K562 (cell line): ENCODE measurements around the gene ANKRD13D. TPM values are rescaled to one million over a fixed set of nuclear protein-coding genes. Genes with fewer than 3 reads are reported as not detected.
A peak's percentile ranks its signal among the peaks of the same experiment; 100 is the strongest.

Experiments
- ATAC-seq: fragments of 200-7000 bp; cut with Tn5 transposase; 3 replicates; pipeline ENCODE4 v1.9.1; 2020; ENCODE audit warnings: moderate library complexity
- BruUV-seq: library from RNA; stranded (reverse); fragments of 400-500 nt; replicated peaks from 2 replicates; lab custom pipeline; 2021; lab: Mats Ljungman, UMichigan
- CTCF ChIA-PET: fragments of 300-600 bp; formaldehyde crosslinking; extraction: SDS; loops from one replicate; lab custom pipeline; 2021; ENCODE audit warnings: low intra/inter-chr PET ratio; lab: Yijun Ruan, JAX
- POLR2A ChIA-PET: fragments of 300-600, 350-650 bp; sonication (Branson Sonifier 250); formaldehyde crosslinking; extraction: SDS; loops from one replicate; lab custom pipeline; 2021; ENCODE audit warnings: antibody characterized with exemption, inconsistent platforms; lab: Yijun Ruan, JAX
- DNase-seq, 4 experiments: peaks; one replicate each; pipeline versions ENCODE4 v3.0.0 to v3.0.0-alpha.2; 2011 to 2018; ENCODE audit warnings: low spot score in 3 of 4, mixed read lengths in 3 of 4; ENCODE audit errors: extremely low read depth in 1 of 4
- FAIRE-seq: peaks from 2 replicates; lab custom pipeline; 2011; peaks lifted over from hg19 to GRCh38; lab: Jason Lieb, UNC
- H2AFZ ChIP-seq: 2 replicates; pipeline ENCODE4 v1.6.0; 2011; ENCODE audit warnings: low read depth, low read length, control low read depth, inconsistent platforms
- H3K27ac ChIP-seq: fragments of 200-600 bp; 3 replicates; pipeline ENCODE4 v1.8.0; 2011; ENCODE audit warnings: low read depth, mild to moderate bottlenecking, control low read depth, inconsistent platforms, low read length, moderate library complexity, mixed read lengths; ENCODE audit errors: extremely low read depth
- H3K27me3 ChIP-seq, 2 experiments: fragments of 300-600 bp in 1 of 2; 2 replicates in 1 of 2; 3 replicates in 1 of 2; pipeline versions ENCODE4 v1.6.0 to v1.8.0; 2011; ENCODE audit warnings: inconsistent platforms in 2 of 2, low read length in 2 of 2, mild to moderate bottlenecking in 1 of 2, mixed read lengths in 1 of 2, moderate library complexity in 1 of 2; ENCODE audit not compliant: control insufficient read depth in 2 of 2, insufficient read depth in 2 of 2
- H3K36me3 ChIP-seq: fragments of 300-600 bp; 3 replicates; pipeline ENCODE4 v1.8.0; 2011; ENCODE audit warnings: mild to moderate bottlenecking, low read length, inconsistent platforms; ENCODE audit not compliant: control insufficient read depth, insufficient read depth
- H3K4me1 ChIP-seq, 2 experiments: fragments of 200-600 bp in 1 of 2; replicated peaks in 1 of 2; 2 replicates in 1 of 2; 3 replicates in 1 of 2; pipeline versions ENCODE4 v1.5.1 to v1.8.0; 2011; ENCODE audit warnings: inconsistent platforms in 2 of 2, low read length in 2 of 2, mild to moderate bottlenecking in 1 of 2, mixed read lengths in 1 of 2, moderate library complexity in 1 of 2; ENCODE audit not compliant: control insufficient read depth in 2 of 2, insufficient read depth in 2 of 2
- H3K4me2 ChIP-seq: 2 replicates; pipeline ENCODE4 v1.6.1; 2011; ENCODE audit warnings: low read length, control low read depth, inconsistent platforms, mixed read lengths; ENCODE audit not compliant: insufficient read depth
- H3K4me3 ChIP-seq: fragments of 200-600 bp; sonication (generic), shearing (Covaris generic); 2 replicates; pipeline ENCODE4 v1.5.1; 2016; ENCODE audit warnings: control low read depth, inconsistent platforms
- H3K79me2 ChIP-seq: fragments of 200-600 bp; 3 replicates; pipeline ENCODE4 v1.8.0; 2011; ENCODE audit warnings: low read length, inconsistent platforms; ENCODE audit not compliant: control insufficient read depth, insufficient read depth
- H3K9ac ChIP-seq, 2 experiments: 2 replicates each; pipeline versions ENCODE4 v1.6.0 to v1.6.1; 2011; ENCODE audit warnings: low read depth in 2 of 2, low read length in 2 of 2, control low read depth in 1 of 2, inconsistent platforms in 1 of 2, mild to moderate bottlenecking in 1 of 2, mixed read lengths in 1 of 2; ENCODE audit not compliant: insufficient read depth in 1 of 2
- H3K9me1 ChIP-seq: one replicate; pipeline ENCODE4 v1.6.0; 2011; ENCODE audit warnings: inconsistent platforms, mild to moderate bottlenecking, low read length, moderate library complexity; ENCODE audit not compliant: control insufficient read depth, insufficient read depth
- H3K9me3 ChIP-seq: replicated peaks from 2 replicates; pipeline ENCODE4 v1.5.1; 2011; ENCODE audit warnings: low read depth, low read length, inconsistent platforms; ENCODE audit not compliant: control insufficient read depth, insufficient read depth
- H4K20me1 ChIP-seq: replicated peaks from 2 replicates; pipeline ENCODE4 v1.6.1; 2011; ENCODE audit warnings: low read length, inconsistent platforms, mixed read lengths; ENCODE audit not compliant: control insufficient read depth, insufficient read depth
- CREBBP ChIP-seq: IDR thresholded peaks from one replicate; pipeline ENCODE4 v1.6.1; 2012; ENCODE audit warnings: low read depth, mild to moderate bottlenecking, control low read depth, inconsistent platforms, low read length
- DDX20 ChIP-seq: fragments of 450-650 bp; IDR thresholded peaks from 2 replicates; pipeline ENCODE4 v1.6.1; 2016; ENCODE audit warnings: missing genetic modification characterization, low read depth, mild to moderate bottlenecking, missing compliant biosample characterization, moderate library complexity
- EP300 ChIP-seq: IDR thresholded peaks from 2 replicates; pipeline ENCODE4 v1.6.1; 2012; ENCODE audit warnings: low read length, improper control_type of control experiment
- GABPA ChIP-seq: fragments of 200-800 bp; sonication (Bioruptor generic); conservative IDR thresholded peaks from 2 replicates; pipeline ENCODE4 v1.6.1; 2016; ENCODE audit warnings: low read depth, missing genetic modification characterization, missing compliant biosample characterization
- HNRNPK ChIP-seq: fragments of 200-400 bp; formaldehyde crosslinking; IDR thresholded peaks from one replicate; pipeline ENCODE4 v1.6.1; 2018; ENCODE audit warnings: mild to moderate bottlenecking, low read depth, low read length; ENCODE audit not compliant: poor library complexity, severe bottlenecking
- HOXB6 ChIP-seq: fragments of 250-450 bp; sonication (Bioruptor Pico); IDR thresholded peaks from 2 replicates; pipeline ENCODE4 v1.5.1; 2022; ENCODE audit warnings: mild to moderate bottlenecking, borderline replicate concordance
- TBP ChIP-seq: optimal IDR thresholded peaks from 2 replicates; pipeline ENCODE3; 2011; ENCODE audit warnings: low read depth, low read length, improper control_type of control experiment
- WGBS: fragments of 100-300 bp; shearing (Covaris generic); methylation state at CpG from one replicate; pipeline ENCODE4 v1.1.6; 2016; ENCODE audit warnings: low coverage, mixed read lengths; ENCODE audit not compliant: insufficient coverage; ENCODE audit errors: missing lambda C conversion rate; 5-methylcytosine and 5-hydroxymethylcytosine counted together
- in situ Hi-C: fragments of 300-500 bp; cut with MboI; formaldehyde crosslinking; loops from 4 replicates; pipeline ENCODE4 v1.15.0; 2018; ENCODE audit warnings: inconsistent platforms, mixed read lengths
- intact Hi-C: fragments of 100-400 bp; cut with micrococcal nuclease; formaldehyde crosslinking; loops from 2 replicates; pipeline ENCODE4 v1.14.2; 2022
- polyA plus RNA-seq, 8 experiments: library from polyadenylated mRNA; depleted of rRNA in 4 of 8; stranded (reverse) in 5 of 8; unstranded in 3 of 8; fragments of >200 nt; fragmentation: Nextera tagmentation in 2 of 8; fragmentation: Illumina TruSeq in 1 of 8; extraction: Ambion mirVana in 2 of 8; extraction: Trizol in 1 of 8; gene quantifications; 2 replicates each; pipeline versions ENCODE4 v1.2.1 to v1.2.3, GENCODE V29; 2011 to 2014; ENCODE audit warnings: inconsistent platforms in 1 of 8, missing spikeins in 1 of 8
- total RNA-seq, 7 experiments: library from RNA; depleted of rRNA in 6 of 7; stranded (reverse); fragments of >200 nt in 6 of 7; fragmentation: Illumina TruSeq in 2 of 7; extraction: Trizol in 2 of 7; gene quantifications; 2 replicates each; pipeline versions ENCODE4 v1.2.1 to v1.2.3, GENCODE V29; 2011 to 2021; ENCODE audit warnings: low replicate concordance in 1 of 7
- TF ChIP-seq, protein P1 (sequence below): fragments of 250-450 bp; sonication (Bioruptor Pico); IDR thresholded peaks from 2 replicates; pipeline ENCODE4 v1.5.0; 2020; ENCODE audit warnings: mild to moderate bottlenecking, borderline replicate concordance
- TF ChIP-seq, protein P2 (sequence below), 2 experiments: fragments of 450-650 bp; IDR thresholded peaks; 2 replicates each; pipeline ENCODE4 v1.6.1; 2018; ENCODE audit warnings: mild to moderate bottlenecking in 2 of 2, low read depth in 1 of 2; ENCODE audit not compliant: partially characterized antibody in 2 of 2
- TF ChIP-seq, protein P3 (sequence below): fragments of 200-800 bp; sonication (Bioruptor generic); IDR thresholded peaks from 2 replicates; pipeline ENCODE4 v1.6.1; 2017; ENCODE audit warnings: missing genetic modification characterization, missing compliant biosample characterization

ANKRD13D gene
- total and polyA plus RNA-seq, 9 of the 15 experiments (the other 6 are each of a cell fraction or from before 2014, with no cell fraction given), result 0.94 to 40.9 (median 22.4) TPM

DNA sequence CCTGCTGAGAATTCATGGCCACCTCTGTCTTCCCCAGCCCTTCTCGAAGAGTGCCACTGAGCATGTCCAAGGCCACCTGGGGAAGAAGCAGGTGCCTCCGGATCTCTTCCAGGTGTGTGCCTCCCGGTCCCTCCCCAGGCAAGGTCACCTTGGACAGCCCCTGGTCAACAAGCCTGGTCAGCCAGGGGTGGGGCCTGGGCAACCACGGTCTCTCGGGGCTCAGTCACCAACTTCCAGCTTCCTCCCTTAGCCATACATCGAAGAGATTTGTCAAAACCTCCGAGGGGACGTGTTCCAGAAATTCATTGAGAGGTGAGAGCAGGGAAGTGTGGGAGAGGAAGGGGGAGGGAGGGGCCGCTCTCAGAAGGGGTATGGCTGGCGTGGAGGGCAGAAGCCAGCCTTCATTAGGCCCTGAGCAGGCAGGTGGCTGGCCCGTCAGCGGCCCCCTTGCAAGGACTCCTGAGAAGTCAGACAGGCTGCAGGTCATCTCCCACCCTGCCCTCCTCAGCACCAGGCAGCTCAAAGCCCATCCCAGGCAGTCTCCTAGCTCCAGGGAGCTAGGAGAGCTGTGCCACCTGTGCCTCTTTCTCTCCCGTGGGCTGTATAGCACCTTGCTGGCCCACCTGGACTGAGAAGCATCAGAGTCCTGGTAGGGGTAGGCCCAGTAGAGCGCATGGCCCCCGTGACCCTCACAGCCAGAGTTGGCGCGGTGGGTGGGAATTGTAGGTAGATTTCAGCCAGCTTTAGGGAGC, 9.3 kb upstream of the ANKRD13D start:
- Histone ChIP-seq H3K27ac (no peak overlapping the region), H3K9me1 (no peaks in the 10 kb centered on the region), H3K27me3 (no peaks in the 10 kb centered on the region), H3K4me2 (no peak overlapping the region), H2AFZ (no peak overlapping the region), H3K4me1 (peaks cover 27 to 73% of the 10 kb centered on the region in 2 experiments), H3K4me3 (no peak overlapping the region), H3K9ac (peak overlapping the region in 1 of 2 experiments; percentile 93; a peak in 2 of 4 replicates), H3K36me3 (peaks cover 91% of the 10 kb centered on the region; the same call in 2 of the 3 replicates), H3K9me3 (no peaks in the 10 kb centered on the region), H3K79me2 (peaks cover 46% of the 10 kb centered on the region), H4K20me1 (no peaks in the 10 kb centered on the region)
- WGBS, result 93% methylated on average over 15 of the region's 17 CpGs
- intact Hi-C loops (no loop called here), in situ Hi-C loops (loop anchor here (5.0 kb wide), 1 partner anchor 33 kb away; no protein-coding TSS in a partner anchor)
- CTCF ChIA-PET, result no interaction called here
- POLR2A ChIA-PET, result interaction anchor here (0.6 to 1.5 kb wide), 3 partner anchors 9 to 186 kb away, joined by 3 to 5 read pairs (median 3); partner anchors contain the start of gene ANKRD13D
- FAIRE-seq, result no peak
- no TSS peak for BruUV-seq
- TF ChIP-seq HNRNPK, result no peak
- no peak for TF ChIP-seq EP300
- TF ChIP-seq GABPA, result no peak
- TF ChIP-seq TBP, result no peak
- TF ChIP-seq, protein P1, sequence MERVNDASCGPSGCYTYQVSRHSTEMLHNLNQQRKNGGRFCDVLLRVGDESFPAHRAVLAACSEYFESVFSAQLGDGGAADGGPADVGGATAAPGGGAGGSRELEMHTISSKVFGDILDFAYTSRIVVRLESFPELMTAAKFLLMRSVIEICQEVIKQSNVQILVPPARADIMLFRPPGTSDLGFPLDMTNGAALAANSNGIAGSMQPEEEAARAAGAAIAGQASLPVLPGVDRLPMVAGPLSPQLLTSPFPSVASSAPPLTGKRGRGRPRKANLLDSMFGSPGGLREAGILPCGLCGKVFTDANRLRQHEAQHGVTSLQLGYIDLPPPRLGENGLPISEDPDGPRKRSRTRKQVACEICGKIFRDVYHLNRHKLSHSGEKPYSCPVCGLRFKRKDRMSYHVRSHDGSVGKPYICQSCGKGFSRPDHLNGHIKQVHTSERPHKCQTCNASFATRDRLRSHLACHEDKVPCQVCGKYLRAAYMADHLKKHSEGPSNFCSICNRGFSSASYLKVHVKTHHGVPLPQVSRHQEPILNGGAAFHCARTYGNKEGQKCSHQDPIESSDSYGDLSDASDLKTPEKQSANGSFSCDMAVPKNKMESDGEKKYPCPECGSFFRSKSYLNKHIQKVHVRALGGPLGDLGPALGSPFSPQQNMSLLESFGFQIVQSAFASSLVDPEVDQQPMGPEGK (CRISPR knock-in tag), result no peak
- TF ChIP-seq, protein P2, sequence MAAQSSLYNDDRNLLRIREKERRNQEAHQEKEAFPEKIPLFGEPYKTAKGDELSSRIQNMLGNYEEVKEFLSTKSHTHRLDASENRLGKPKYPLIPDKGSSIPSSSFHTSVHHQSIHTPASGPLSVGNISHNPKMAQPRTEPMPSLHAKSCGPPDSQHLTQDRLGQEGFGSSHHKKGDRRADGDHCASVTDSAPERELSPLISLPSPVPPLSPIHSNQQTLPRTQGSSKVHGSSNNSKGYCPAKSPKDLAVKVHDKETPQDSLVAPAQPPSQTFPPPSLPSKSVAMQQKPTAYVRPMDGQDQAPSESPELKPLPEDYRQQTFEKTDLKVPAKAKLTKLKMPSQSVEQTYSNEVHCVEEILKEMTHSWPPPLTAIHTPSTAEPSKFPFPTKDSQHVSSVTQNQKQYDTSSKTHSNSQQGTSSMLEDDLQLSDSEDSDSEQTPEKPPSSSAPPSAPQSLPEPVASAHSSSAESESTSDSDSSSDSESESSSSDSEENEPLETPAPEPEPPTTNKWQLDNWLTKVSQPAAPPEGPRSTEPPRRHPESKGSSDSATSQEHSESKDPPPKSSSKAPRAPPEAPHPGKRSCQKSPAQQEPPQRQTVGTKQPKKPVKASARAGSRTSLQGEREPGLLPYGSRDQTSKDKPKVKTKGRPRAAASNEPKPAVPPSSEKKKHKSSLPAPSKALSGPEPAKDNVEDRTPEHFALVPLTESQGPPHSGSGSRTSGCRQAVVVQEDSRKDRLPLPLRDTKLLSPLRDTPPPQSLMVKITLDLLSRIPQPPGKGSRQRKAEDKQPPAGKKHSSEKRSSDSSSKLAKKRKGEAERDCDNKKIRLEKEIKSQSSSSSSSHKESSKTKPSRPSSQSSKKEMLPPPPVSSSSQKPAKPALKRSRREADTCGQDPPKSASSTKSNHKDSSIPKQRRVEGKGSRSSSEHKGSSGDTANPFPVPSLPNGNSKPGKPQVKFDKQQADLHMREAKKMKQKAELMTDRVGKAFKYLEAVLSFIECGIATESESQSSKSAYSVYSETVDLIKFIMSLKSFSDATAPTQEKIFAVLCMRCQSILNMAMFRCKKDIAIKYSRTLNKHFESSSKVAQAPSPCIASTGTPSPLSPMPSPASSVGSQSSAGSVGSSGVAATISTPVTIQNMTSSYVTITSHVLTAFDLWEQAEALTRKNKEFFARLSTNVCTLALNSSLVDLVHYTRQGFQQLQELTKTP (IDR thresholded peaks at IDR 0.05; ENCODE audit: low read depth in 1 of 2, partially characterized antibody in 2 of 2), result no peak
- TF ChIP-seq HOXB6 (CRISPR knock-in tag), result no peak
- TF ChIP-seq, protein P3, sequence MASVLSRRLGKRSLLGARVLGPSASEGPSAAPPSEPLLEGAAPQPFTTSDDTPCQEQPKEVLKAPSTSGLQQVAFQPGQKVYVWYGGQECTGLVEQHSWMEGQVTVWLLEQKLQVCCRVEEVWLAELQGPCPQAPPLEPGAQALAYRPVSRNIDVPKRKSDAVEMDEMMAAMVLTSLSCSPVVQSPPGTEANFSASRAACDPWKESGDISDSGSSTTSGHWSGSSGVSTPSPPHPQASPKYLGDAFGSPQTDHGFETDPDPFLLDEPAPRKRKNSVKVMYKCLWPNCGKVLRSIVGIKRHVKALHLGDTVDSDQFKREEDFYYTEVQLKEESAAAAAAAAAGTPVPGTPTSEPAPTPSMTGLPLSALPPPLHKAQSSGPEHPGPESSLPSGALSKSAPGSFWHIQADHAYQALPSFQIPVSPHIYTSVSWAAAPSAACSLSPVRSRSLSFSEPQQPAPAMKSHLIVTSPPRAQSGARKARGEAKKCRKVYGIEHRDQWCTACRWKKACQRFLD (CRISPR knock-in tag), result no peak
- TF ChIP-seq DDX20, result no peak
- TF ChIP-seq CREBBP, result no peak
- no peak for DNase-seq
- ATAC-seq, result no peak
